ENCODE results near the gene UBE2U.
"Not testable (repeated sequence)": the region's sequence is repeated elsewhere in the genome, so short reads cannot be mapped to it uniquely, and the experiment has no call there.

UBE2U gene

GRCh38 chr1:64194168-64195080, 9.0 kb upstream of the UBE2U start:
- no peak for DNase-seq

- no peak for DNase-seq
Observed at GRCh38 chr1:64195081-64195395, 8.4 kb upstream of the UBE2U start.

- no peak for DNase-seq
Observed at GRCh38 chr1:64196074-64196870, 7.2 kb upstream of the UBE2U start.

- DNase-seq: no peak
Observed at GRCh38 chr1:64197076-64197475, 6.3 kb upstream of the UBE2U start.

- DNase-seq: no peak
Observed at GRCh38 chr1:64199154-64199553, 4.3 kb upstream of the UBE2U start.

GRCh38 chr1:64200064-64200463, 3.4 kb upstream of the UBE2U start:
- DNase-seq: no peak

GRCh38 chr1:64209221-64209620, 5.8 kb downstream of the UBE2U start:
- DNase-seq: no peak

- DNase-seq: no peak
Observed at GRCh38 chr1:64212031-64212430, 8.6 kb downstream of the UBE2U start.

- no peak for DNase-seq
Observed at GRCh38 chr1:64215576-64215975, 12.2 kb downstream of the UBE2U start.

GRCh38 chr1:64220241-64220640, 16.8 kb downstream of the UBE2U start:
- DNase-seq: no peak

GRCh38 chr1:64223329-64224151, 20.1 kb downstream of the UBE2U start:
- DNase-seq: no peak

GRCh38 chr1:64224236-64224635, 20.8 kb downstream of the UBE2U start:
- not testable (repeated sequence) for DNase-seq

- no peak for DNase-seq
Observed at GRCh38 chr1:64228167-64228957, 24.9 kb downstream of the UBE2U start.

- no peak for DNase-seq
Observed at GRCh38 chr1:64229307-64229706, 25.9 kb downstream of the UBE2U start.

- DNase-seq: no peak
Observed at GRCh38 chr1:64231153-64231552, 27.7 kb downstream of the UBE2U start.

GRCh38 chr1:64231654-64232053, 28.2 kb downstream of the UBE2U start:
- DNase-seq: no peak

- DNase-seq: no peak
Observed at GRCh38 chr1:64234714-64235113, 31.3 kb downstream of the UBE2U start.

- DNase-seq: no peak
Observed at GRCh38 chr1:64235181-64235580, 31.8 kb downstream of the UBE2U start.

GRCh38 chr1:64235910-64236309, 32.5 kb downstream of the UBE2U start:
- DNase-seq: no peak

- no peak for DNase-seq
Observed at GRCh38 chr1:64236541-64236954, 33.1 kb downstream of the UBE2U start.

GRCh38 chr1:64239519-64239918, 36.1 kb downstream of the UBE2U start:
- DNase-seq: not testable (repeated sequence)

- no peak for DNase-seq
Observed at GRCh38 chr1:64240206-64240605, 36.8 kb downstream of the UBE2U start.
